Small intestine (tissue), 7 donors: ENCODE results near the gene GNAQ. TPM values are rescaled to one million over a fixed set of nuclear protein-coding genes. Genes with fewer than 3 reads are reported as not detected.

Experiments used
- DNase-seq, 2 donors: peaks; one replicate each; pipeline versions ENCODE4 v3.0.0 to v3.0.0-alpha.2; 2013
- FAIRE-seq: peaks from 2 replicates; lab custom pipeline; 2012; peaks lifted over from hg19 to GRCh38; lab: Jason Lieb, UNC
- H3K27ac ChIP-seq, 3 donors: one replicate each; pipeline ENCODE4 v1.5.1; 2013; ENCODE audit warnings: low read length in 2 of 3, mild to moderate bottlenecking in 2 of 3, control low read depth in 1 of 3, inconsistent platforms in 1 of 3, low read depth in 1 of 3, moderate library complexity in 1 of 3
- H3K27me3 ChIP-seq, 3 donors: one replicate each; pipeline ENCODE4 v1.6.1; 2013; ENCODE audit warnings: low read length in 3 of 3, inconsistent platforms in 1 of 3; ENCODE audit not compliant: control insufficient read depth in 3 of 3, insufficient read depth in 3 of 3
- H3K36me3 ChIP-seq, 3 donors: one replicate each; pipeline ENCODE4 v1.6.1; 2013; ENCODE audit warnings: low read length in 3 of 3, inconsistent platforms in 1 of 3, low read depth in 1 of 3, mild to moderate bottlenecking in 1 of 3, moderate library complexity in 1 of 3; ENCODE audit not compliant: control insufficient read depth in 3 of 3, insufficient read depth in 2 of 3
- H3K4me1 ChIP-seq, 3 donors: one replicate each; pipeline ENCODE4 v1.6.1; 2013; ENCODE audit warnings: low read length in 2 of 3, inconsistent platforms in 1 of 3, low read depth in 1 of 3, mild to moderate bottlenecking in 1 of 3, moderate library complexity in 1 of 3; ENCODE audit not compliant: control insufficient read depth in 3 of 3, insufficient read depth in 2 of 3
- H3K4me3 ChIP-seq, 3 donors: one replicate each; pipeline ENCODE4 v1.5.1; 2013; ENCODE audit warnings: low read length in 3 of 3, control low read depth in 1 of 3, inconsistent platforms in 1 of 3, low read depth in 1 of 3, mild to moderate bottlenecking in 1 of 3, moderate library complexity in 1 of 3
- H3K9me3 ChIP-seq, 2 donors: one replicate each; pipeline ENCODE4 v1.6.1; 2013; ENCODE audit warnings: low read depth in 1 of 2, low read length in 1 of 2; ENCODE audit not compliant: control insufficient read depth in 2 of 2, insufficient read depth in 1 of 2
- WGBS, 3 donors: extraction: QIAGEN DNeasy Blood & Tissue Kit; methylation state at CpG; one replicate each; pipeline ENCODE4 v1.1.7; 2013; 5-methylcytosine and 5-hydroxymethylcytosine counted together
- polyA plus RNA-seq, 4 donors: library from polyadenylated mRNA; stranded (reverse) in 3 of 4; unstranded in 1 of 4; fragments of 200-250 nt in 3 of 4; fragments of 120-200 nt in 1 of 4; gene quantifications; one replicate each; pipeline versions ENCODE4 v1.2.1 to v1.2.3, GENCODE V29; 2013
- donor health status: healthy with polysubstance abuse.
- donor health status: control.
- donor health status: control.
- donor health status: Bipolar disorder and iron deficiency.
- donor health status: healthy.

GNAQ gene
- polyA plus RNA-seq, 4 donors = 10.0 to 32.3 (median 15.6) TPM

GRCh38 chr9:77851882-77852595 is 179.6 kb downstream of the GNAQ start:
- no peak overlapping the region for H3K27ac ChIP-seq
- 45 to 56% (median 46%) methylated on average over 3 of the region's 3 CpGs for WGBS, 3 donors

GRCh38 chr9:77848897-77849296 is 182.7 kb downstream of the GNAQ start:
- H3K27ac ChIP-seq = no peak overlapping the region
- H3K9me3 ChIP-seq = no peaks in the 10 kb centered on the region
- peaks cover 0 to 13% (median 0%) of the 10 kb centered on the region in 3 donors for H3K36me3 ChIP-seq
- FAIRE-seq (no peak), DNase-seq (no peak)
- no peaks in the 10 kb centered on the region for H3K27me3 ChIP-seq
- H3K4me1 ChIP-seq = peaks cover 6 to 9% (median 8%) of the 10 kb centered on the region in 3 donors
- 56 to 85% (median 77%) methylated on average over 6 of the region's 6 CpGs for WGBS, 3 donors
- H3K4me3 ChIP-seq = no peak overlapping the region

More at GRCh38 chr9:77851882-77852595, 179.6 kb downstream of the GNAQ start:
- DNase-seq (peak in 1 of 2 donors; percentile 12), FAIRE-seq (no peak)
- peaks cover 0 to 13% (median 0%) of the 10 kb centered on the region in 3 donors for H3K36me3 ChIP-seq
- H3K4me3 ChIP-seq = no peak overlapping the region
- H3K4me1 ChIP-seq = peaks cover 6 to 19% (median 8%) of the 10 kb centered on the region in 3 donors
- no peaks in the 10 kb centered on the region for H3K27me3 ChIP-seq
- H3K9me3 ChIP-seq = no peaks in the 10 kb centered on the region

GRCh38 chr9:77848404-77848803 is 183.2 kb downstream of the GNAQ start:
- peak overlapping the region in 1 of 3 donors; percentile 37 for H3K27ac ChIP-seq

GRCh38 chr9:77847626-77848025 is 184.0 kb downstream of the GNAQ start:
- H3K27ac ChIP-seq = peak overlapping the region in 1 of 3 donors; percentile 38
- 67 to 82% (median 78%) methylated on average over 2 of the region's 2 CpGs for WGBS, 3 donors

More at GRCh38 chr9:77848404-77848803, 183.2 kb downstream of the GNAQ start:
- H3K36me3 ChIP-seq = peaks cover 0 to 13% (median 0%) of the 10 kb centered on the region in 3 donors
- H3K4me1 ChIP-seq = peaks cover 6 to 9% (median 8%) of the 10 kb centered on the region in 3 donors
- 75 to 97% (median 95%) methylated on average over 2 of the region's 2 CpGs for WGBS, 3 donors
- H3K4me3 ChIP-seq = no peak overlapping the region
- DNase-seq (no peak), FAIRE-seq (no peak)
- no peaks in the 10 kb centered on the region for H3K27me3 ChIP-seq
- H3K9me3 ChIP-seq = no peaks in the 10 kb centered on the region

GRCh38 chr9:77847059-77847499 is 184.5 kb downstream of the GNAQ start:
- Histone ChIP-seq H3K36me3 (peaks cover 0 to 11% (median 0%) of the 10 kb centered on the region in 3 donors), H3K27ac (peak overlapping the region in 1 of 3 donors; percentile 41), H3K4me1 (peaks cover 2 to 5% (median 5%) of the 10 kb centered on the region in 3 donors), H3K4me3 (no peak overlapping the region), H3K27me3 (no peaks in the 10 kb centered on the region), H3K9me3 (no peaks in the 10 kb centered on the region)
- WGBS, 3 donors = 57 to 85% (median 70%) methylated on average over 8 of the region's 8 CpGs
- DNase-seq (no peak), FAIRE-seq (no peak)

More at GRCh38 chr9:77847626-77848025, 184.0 kb downstream of the GNAQ start:
- peaks cover 6 to 9% (median 8%) of the 10 kb centered on the region in 3 donors for H3K4me1 ChIP-seq
- FAIRE-seq (no peak), DNase-seq (no peak)
- H3K9me3 ChIP-seq = no peaks in the 10 kb centered on the region
- peaks cover 0 to 13% (median 0%) of the 10 kb centered on the region in 3 donors for H3K36me3 ChIP-seq
- H3K27me3 ChIP-seq = no peaks in the 10 kb centered on the region
- H3K4me3 ChIP-seq = no peak overlapping the region

GRCh38 chr9:77844415-77844814 is 187.2 kb downstream of the GNAQ start:
- whole genome bisulfite sequencing, 3 donors = 93 to 96% (median 95%) methylated on average over 4 of the region's 4 CpGs
- DNase-seq (no peak), FAIRE-seq (no peak)
- H3K9me3 ChIP-seq = no peaks in the 10 kb centered on the region
- H3K4me1 ChIP-seq = peaks cover 0 to 4% (median 0%) of the 10 kb centered on the region in 3 donors
- no peak overlapping the region for H3K4me3 ChIP-seq
- no peaks in the 10 kb centered on the region for H3K27me3 ChIP-seq
- H3K36me3 ChIP-seq = peaks cover 0 to 4% (median 0%) of the 10 kb centered on the region in 3 donors
- no peak overlapping the region for H3K27ac ChIP-seq

GRCh38 chr9:77843871-77844155 is 187.8 kb downstream of the GNAQ start:
- no peaks in the 10 kb centered on the region for H3K9me3 ChIP-seq
- no peak for DNase-seq
- H3K27me3 ChIP-seq = no peaks in the 10 kb centered on the region
- peaks cover 0 to 4% (median 0%) of the 10 kb centered on the region in 3 donors for H3K36me3 ChIP-seq
- H3K27ac ChIP-seq = no peak overlapping the region
- peaks cover 0 to 4% (median 2%) of the 10 kb centered on the region in 3 donors for H3K4me1 ChIP-seq
- H3K4me3 ChIP-seq = no peak overlapping the region
- FAIRE-seq = no peak
- 73 to 84% (median 79%) methylated on average over 1 of the region's 1 CpG for WGBS, 3 donors

- Histone ChIP-seq H3K27ac (no peak overlapping the region), H3K4me3 (no peak overlapping the region), H3K4me1 (peaks cover 0 to 4% (median 2%) of the 10 kb centered on the region in 3 donors), H3K9me3 (no peaks in the 10 kb centered on the region), H3K36me3 (peaks cover 0 to under 1% (median 0%) of the 10 kb centered on the region in 3 donors), H3K27me3 (no peaks in the 10 kb centered on the region)
- WGBS, 3 donors = 87 to 96% (median 89%) methylated on average over 4 of the region's 4 CpGs
- DNase-seq = no peak
- FAIRE-seq = no peak
Observed at GRCh38 chr9:77843076-77843870, 188.3 kb downstream of the GNAQ start.
